Natural killer cell (primary cell): ENCODE data around the gene MORN2. TPM values are rescaled to one million over a fixed set of nuclear protein-coding genes. Genes with fewer than 3 reads are reported as not detected.

Source experiments
- ATAC-seq, 3 donors: fragments of 150-1000 bp in 2 of 3; fragments of 200-7000 bp in 1 of 3; cut with Tn5 transposase; 1 replicate in 1 of 3; 2 replicates in 2 of 3; pipeline ENCODE4 v1.10.0; 2021; ENCODE audit warnings: mild to moderate bottlenecking in 2 of 3, moderate library complexity in 2 of 3
- DNase-seq, 2 donors: peaks; one replicate each; pipeline versions ENCODE4 v3.0.0 to v3.0.0-alpha.2; 2013 to 2021; ENCODE audit warnings: mixed read lengths in 1 of 2
- H3K27ac ChIP-seq: one replicate; pipeline ENCODE4 v1.5.1; 2013; ENCODE audit warnings: mild to moderate bottlenecking, low read length
- H3K27me3 ChIP-seq: one replicate; pipeline ENCODE4 v1.6.1; 2013; ENCODE audit warnings: low read length; ENCODE audit not compliant: control insufficient read depth, insufficient read depth
- H3K36me3 ChIP-seq: one replicate; pipeline ENCODE4 v1.6.1; 2013; ENCODE audit warnings: low read length; ENCODE audit not compliant: control insufficient read depth, insufficient read depth
- H3K4me1 ChIP-seq: one replicate; pipeline ENCODE4 v1.6.1; 2013; ENCODE audit warnings: low read length; ENCODE audit not compliant: control insufficient read depth, insufficient read depth
- H3K4me3 ChIP-seq: one replicate; pipeline ENCODE4 v1.5.1; 2013; ENCODE audit warnings: low read length
- H3K9me3 ChIP-seq: one replicate; pipeline ENCODE4 v1.6.1; 2013; ENCODE audit warnings: low read length; ENCODE audit not compliant: control insufficient read depth, insufficient read depth
- H3K27ac Mint-ChIP-seq, 2 donors: one replicate each; pipeline ENCODE4 v1.8.0; 2022; ENCODE audit warnings: mild to moderate bottlenecking in 2 of 2, mixed read lengths in 2 of 2, moderate library complexity in 1 of 2
- H3K27me3 Mint-ChIP-seq, 2 donors: one replicate each; pipeline ENCODE4 v1.8.0; 2022; ENCODE audit warnings: low read depth in 2 of 2, mixed read lengths in 2 of 2
- H3K36me3 Mint-ChIP-seq: one replicate; pipeline ENCODE4 v1.8.0; 2022; ENCODE audit warnings: mixed read lengths
- H3K4me1 Mint-ChIP-seq, 2 donors: one replicate each; pipeline ENCODE4 v1.8.0; 2022; ENCODE audit warnings: mixed read lengths in 2 of 2
- H3K4me3 Mint-ChIP-seq: one replicate; pipeline ENCODE4 v1.8.0; 2022; ENCODE audit warnings: mild to moderate bottlenecking, moderate library complexity, mixed read lengths
- H3K9me3 Mint-ChIP-seq, 2 donors: one replicate each; pipeline ENCODE4 v1.8.0; 2022; ENCODE audit warnings: mixed read lengths in 2 of 2
- WGBS: methylation state at CpG from one replicate; pipeline ENCODE4 v1.1.7; 2013; ENCODE audit warnings: missing lambda C conversion rate; ENCODE audit not compliant: insufficient coverage; 5-methylcytosine and 5-hydroxymethylcytosine counted together
- intact Hi-C: fragments of 100-400 bp; cut with micrococcal nuclease; formaldehyde crosslinking; loops from one replicate; pipeline ENCODE4 v1.14.2; 2022
- total RNA-seq, 4 donors: library from RNA; stranded (reverse); fragments of 120-200 nt in 1 of 4; gene quantifications; one replicate each; pipeline versions ENCODE4 v1.2.3 to v1.2.4, GENCODE V29; 2013 to 2022
- TF ChIP-seq, protein P1 (sequence below): fragments of 200-600 bp; IDR thresholded peaks from one replicate; pipeline ENCODE4 v1.8.0; 2022; ENCODE audit warnings: antibody characterized with exemption

The MORN2 gene
- total RNA-seq, 3 donors from 2014 or later (not counting 1 experiment from before 2014, with no cell fraction given) = 1.4 to 2.3 (median 1.7) TPM

DNA sequence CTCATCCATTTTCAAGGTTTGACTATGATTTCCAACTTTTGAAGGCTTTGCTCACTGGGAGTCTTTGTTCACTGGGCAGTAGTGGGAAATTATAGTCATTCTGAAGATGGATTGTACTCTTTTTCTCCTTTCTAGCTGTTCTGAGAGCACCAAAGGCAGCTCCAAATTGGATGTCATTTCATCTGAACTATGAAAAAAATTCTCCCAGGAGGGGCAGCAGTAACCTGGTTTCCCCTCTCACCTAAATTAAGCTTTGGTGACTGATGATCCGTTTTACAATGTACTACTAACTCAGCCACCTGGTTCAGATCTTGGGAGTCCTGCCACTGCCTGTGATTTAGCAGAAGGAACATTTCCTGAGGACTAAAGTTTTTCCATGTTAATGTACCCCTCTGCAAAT is 31.5 kb downstream of the MORN2 start:
- Mint-ChIP-seq H3K27ac (no peak overlapping the region), H3K4me1 (no peaks in the 10 kb centered on the region), H3K9me3 (no peaks in the 10 kb centered on the region), H3K27me3 (no peaks in the 10 kb centered on the region), H3K36me3 (no peaks in the 10 kb centered on the region), H3K4me3 (no peak overlapping the region)
- Histone ChIP-seq H3K4me1 (no peaks in the 10 kb centered on the region), H3K4me3 (no peak overlapping the region), H3K27me3 (no peaks in the 10 kb centered on the region), H3K9me3 (no peaks in the 10 kb centered on the region), H3K27ac (no peak overlapping the region), H3K36me3 (no peaks in the 10 kb centered on the region)
- WGBS = 75% methylated on average over 1 of the region's 1 CpG
- TF ChIP-seq, protein P1, sequence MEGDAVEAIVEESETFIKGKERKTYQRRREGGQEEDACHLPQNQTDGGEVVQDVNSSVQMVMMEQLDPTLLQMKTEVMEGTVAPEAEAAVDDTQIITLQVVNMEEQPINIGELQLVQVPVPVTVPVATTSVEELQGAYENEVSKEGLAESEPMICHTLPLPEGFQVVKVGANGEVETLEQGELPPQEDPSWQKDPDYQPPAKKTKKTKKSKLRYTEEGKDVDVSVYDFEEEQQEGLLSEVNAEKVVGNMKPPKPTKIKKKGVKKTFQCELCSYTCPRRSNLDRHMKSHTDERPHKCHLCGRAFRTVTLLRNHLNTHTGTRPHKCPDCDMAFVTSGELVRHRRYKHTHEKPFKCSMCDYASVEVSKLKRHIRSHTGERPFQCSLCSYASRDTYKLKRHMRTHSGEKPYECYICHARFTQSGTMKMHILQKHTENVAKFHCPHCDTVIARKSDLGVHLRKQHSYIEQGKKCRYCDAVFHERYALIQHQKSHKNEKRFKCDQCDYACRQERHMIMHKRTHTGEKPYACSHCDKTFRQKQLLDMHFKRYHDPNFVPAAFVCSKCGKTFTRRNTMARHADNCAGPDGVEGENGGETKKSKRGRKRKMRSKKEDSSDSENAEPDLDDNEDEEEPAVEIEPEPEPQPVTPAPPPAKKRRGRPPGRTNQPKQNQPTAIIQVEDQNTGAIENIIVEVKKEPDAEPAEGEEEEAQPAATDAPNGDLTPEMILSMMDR = no peak
- DNase-seq (no peak), ATAC-seq (no peak)
- intact Hi-C loops = no loop called here

DNA sequence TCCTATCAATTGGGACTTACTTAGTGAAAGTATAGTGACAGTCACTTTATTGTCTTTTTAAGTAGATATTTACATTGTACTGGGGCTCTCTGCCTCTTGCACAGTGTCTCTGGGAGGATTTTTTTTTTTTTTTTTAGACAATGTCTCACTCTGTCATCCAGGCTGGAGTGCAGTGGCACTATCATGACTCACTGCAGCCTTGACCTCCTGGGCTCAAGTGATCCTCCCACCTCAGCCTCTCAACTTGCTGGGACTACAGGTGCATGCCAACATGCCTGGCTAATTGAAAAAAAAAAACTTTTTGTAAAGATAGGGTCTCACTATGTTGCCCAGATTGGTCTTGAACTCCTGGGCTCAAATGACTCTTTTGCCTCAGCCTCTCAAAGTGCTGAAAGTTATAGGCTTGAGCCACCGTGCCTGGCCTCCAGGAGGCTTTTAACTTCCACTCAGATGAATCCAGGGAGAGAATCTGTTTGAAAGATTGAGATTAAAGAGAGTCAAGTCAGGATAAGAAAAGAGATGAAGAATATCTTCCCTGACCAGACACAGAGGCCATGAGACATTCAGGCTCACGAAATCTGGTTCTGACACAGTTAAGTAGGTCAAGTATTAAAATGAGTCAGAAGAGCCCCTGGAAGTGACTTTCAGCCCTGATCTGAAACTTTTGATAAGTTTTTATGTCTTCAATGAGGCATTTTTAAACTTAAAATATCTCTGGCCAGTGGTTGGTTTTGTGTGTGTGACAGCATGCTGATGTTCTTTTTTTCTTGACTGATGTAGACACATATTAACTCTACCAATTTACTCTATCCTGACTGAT is 32.2 kb downstream of the MORN2 start:
- H3K27me3 Mint-ChIP-seq = no peaks in the 10 kb centered on the region
- no peak for ATAC-seq
- Histone ChIP-seq H3K36me3 (no peaks in the 10 kb centered on the region), H3K4me1 (no peaks in the 10 kb centered on the region), H3K27ac (no peak overlapping the region), H3K9me3 (no peaks in the 10 kb centered on the region), H3K4me3 (no peak overlapping the region), H3K27me3 (no peaks in the 10 kb centered on the region)
- no peaks in the 10 kb centered on the region for H3K4me1 Mint-ChIP-seq
- H3K9me3 Mint-ChIP-seq = no peaks in the 10 kb centered on the region
- H3K27ac Mint-ChIP-seq = no peak overlapping the region
- H3K36me3 Mint-ChIP-seq = no peaks in the 10 kb centered on the region
- TF ChIP-seq, protein P1 = no peak
- H3K4me3 Mint-ChIP-seq = no peak overlapping the region
- no peak for DNase-seq
- intact Hi-C loops = no loop called here
- WGBS = 71% methylated on average over 2 of the region's 2 CpGs

DNA sequence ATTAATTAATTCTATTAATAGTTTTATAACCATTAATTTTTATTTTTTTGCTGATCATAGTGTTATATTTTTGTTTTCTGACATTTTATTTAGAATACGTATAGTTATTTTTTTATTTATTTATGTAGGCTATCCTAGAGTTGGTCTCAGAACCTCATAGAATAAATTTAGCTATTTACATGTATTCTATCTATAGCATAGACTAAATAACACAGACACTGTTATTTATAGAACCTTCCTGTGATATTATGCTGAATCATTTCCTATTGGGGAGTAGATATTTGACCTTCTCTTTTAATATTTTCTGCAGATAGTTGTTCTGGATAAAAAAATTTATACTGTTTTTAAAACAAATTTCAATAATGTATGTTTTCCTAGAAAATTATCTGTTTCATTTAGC is 34.1 kb downstream of the MORN2 start:
- no peaks in the 10 kb centered on the region for H3K4me1 ChIP-seq
- no peaks in the 10 kb centered on the region for H3K9me3 ChIP-seq
- ATAC-seq (no peak), DNase-seq (no peak)
- Mint-ChIP-seq H3K27ac (no peak overlapping the region), H3K4me3 (no peak overlapping the region), H3K9me3 (no peaks in the 10 kb centered on the region), H3K4me1 (no peaks in the 10 kb centered on the region), H3K36me3 (no peaks in the 10 kb centered on the region), H3K27me3 (no peaks in the 10 kb centered on the region)
- WGBS = no CpG with 5 or more reads among the region's 1 CpG
- H3K4me3 ChIP-seq = no peak overlapping the region
- H3K27me3 ChIP-seq = no peaks in the 10 kb centered on the region
- H3K36me3 ChIP-seq = no peaks in the 10 kb centered on the region
- H3K27ac ChIP-seq = no peak overlapping the region
- intact Hi-C loops = no loop called here
- TF ChIP-seq, protein P1 = no peak

DNA sequence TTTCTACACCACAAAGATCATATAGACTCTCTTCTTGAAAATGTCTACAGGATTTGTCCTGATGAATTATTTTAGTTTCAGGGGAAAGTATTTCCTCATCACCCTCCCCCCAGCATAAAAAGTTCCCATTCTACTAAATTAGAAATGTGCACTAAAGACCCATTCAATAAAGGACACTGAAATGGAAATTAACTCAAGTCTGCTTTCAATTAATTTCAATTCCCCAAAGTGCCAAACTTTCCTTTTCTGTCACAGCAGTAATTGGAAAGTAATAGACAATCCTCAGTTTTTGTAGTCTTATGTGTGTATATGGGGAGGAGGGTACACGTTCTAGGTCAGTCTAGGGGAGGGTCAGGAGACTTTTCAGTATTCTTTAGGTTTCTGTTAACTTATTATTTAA is 35.4 kb downstream of the MORN2 start:
- Histone ChIP-seq H3K4me3 (no peak overlapping the region), H3K27me3 (no peaks in the 10 kb centered on the region), H3K9me3 (no peaks in the 10 kb centered on the region), H3K4me1 (no peaks in the 10 kb centered on the region), H3K27ac (no peak overlapping the region), H3K36me3 (no peaks in the 10 kb centered on the region)
- no peaks in the 10 kb centered on the region for H3K4me1 Mint-ChIP-seq
- no peaks in the 10 kb centered on the region for H3K9me3 Mint-ChIP-seq
- no peaks in the 10 kb centered on the region for H3K36me3 Mint-ChIP-seq
- intact Hi-C loops = no loop called here
- TF ChIP-seq, protein P1 = no peak
- H3K27ac Mint-ChIP-seq = no peak overlapping the region
- no peak overlapping the region for H3K4me3 Mint-ChIP-seq
- no peak for DNase-seq
- ATAC-seq = no peak
- no peaks in the 10 kb centered on the region for H3K27me3 Mint-ChIP-seq
- WGBS = no CpG with 5 or more reads among the region's 1 CpG
